Measurements from ENCODE around the gene IGSF5.

DNA sequence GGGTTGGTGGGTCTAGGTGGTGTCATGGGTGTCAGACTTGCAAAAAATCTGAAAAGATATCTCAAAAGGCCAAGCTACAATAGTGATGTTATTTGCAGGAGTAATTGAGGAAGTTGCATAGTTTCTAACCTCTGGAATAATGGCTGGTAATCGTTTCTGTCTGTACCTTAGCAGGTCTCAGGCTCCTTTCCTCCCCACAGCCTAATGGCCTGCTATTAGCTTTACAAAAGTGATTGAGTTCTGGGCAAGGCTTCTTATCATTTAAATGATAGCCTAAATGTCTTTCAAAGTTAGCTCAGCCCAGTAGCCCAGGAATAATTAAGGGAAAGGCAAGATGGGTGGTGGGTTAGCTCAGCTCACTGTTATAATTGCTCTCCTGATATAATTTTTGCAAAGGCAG lies 37.7 kb upstream of the IGSF5 start:
- TF ChIP-seq, protein P1, sequence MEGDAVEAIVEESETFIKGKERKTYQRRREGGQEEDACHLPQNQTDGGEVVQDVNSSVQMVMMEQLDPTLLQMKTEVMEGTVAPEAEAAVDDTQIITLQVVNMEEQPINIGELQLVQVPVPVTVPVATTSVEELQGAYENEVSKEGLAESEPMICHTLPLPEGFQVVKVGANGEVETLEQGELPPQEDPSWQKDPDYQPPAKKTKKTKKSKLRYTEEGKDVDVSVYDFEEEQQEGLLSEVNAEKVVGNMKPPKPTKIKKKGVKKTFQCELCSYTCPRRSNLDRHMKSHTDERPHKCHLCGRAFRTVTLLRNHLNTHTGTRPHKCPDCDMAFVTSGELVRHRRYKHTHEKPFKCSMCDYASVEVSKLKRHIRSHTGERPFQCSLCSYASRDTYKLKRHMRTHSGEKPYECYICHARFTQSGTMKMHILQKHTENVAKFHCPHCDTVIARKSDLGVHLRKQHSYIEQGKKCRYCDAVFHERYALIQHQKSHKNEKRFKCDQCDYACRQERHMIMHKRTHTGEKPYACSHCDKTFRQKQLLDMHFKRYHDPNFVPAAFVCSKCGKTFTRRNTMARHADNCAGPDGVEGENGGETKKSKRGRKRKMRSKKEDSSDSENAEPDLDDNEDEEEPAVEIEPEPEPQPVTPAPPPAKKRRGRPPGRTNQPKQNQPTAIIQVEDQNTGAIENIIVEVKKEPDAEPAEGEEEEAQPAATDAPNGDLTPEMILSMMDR (conservative IDR thresholded peaks at IDR 0.05): no peak
- no peak for TF ChIP-seq EZH2 (IDR thresholded peaks at IDR 0.05; ENCODE audit: low read depth)
